Osteoblast (primary cell): Measurements from ENCODE around the gene DPYSL4. TPM values are rescaled to one million over a fixed set of nuclear protein-coding genes. Genes with fewer than 3 reads are reported as not detected.

ENCODE experiments used
- DNase-seq: peaks from one replicate; pipeline ENCODE4 v3.0.0; 2011; ENCODE audit warnings: low spot score, mixed read lengths; ENCODE audit not compliant: insufficient read length; ENCODE audit errors: missing footprints
- H2AFZ ChIP-seq: 2 replicates; pipeline ENCODE4 v1.6.0; 2011; ENCODE audit warnings: mild to moderate bottlenecking, low read length
- H3K27ac ChIP-seq: 2 replicates; pipeline ENCODE4 v1.5.1; 2011; ENCODE audit warnings: mild to moderate bottlenecking, low read depth, low read length, moderate library complexity
- H3K27me3 ChIP-seq: 2 replicates; pipeline ENCODE4 v1.6.0; 2012; ENCODE audit warnings: mild to moderate bottlenecking, control low read depth, inconsistent platforms, low read length, moderate library complexity; ENCODE audit not compliant: insufficient read depth
- H3K36me3 ChIP-seq: 2 replicates; pipeline ENCODE4 v1.5.1; 2011; ENCODE audit warnings: mild to moderate bottlenecking, low read length, control low read depth, moderate library complexity; ENCODE audit not compliant: insufficient read depth
- H3K4me1 ChIP-seq: 2 replicates; pipeline ENCODE4 v1.5.1; 2011; ENCODE audit warnings: mild to moderate bottlenecking, low read length, control low read depth, moderate library complexity; ENCODE audit not compliant: insufficient read depth
- H3K4me2 ChIP-seq: 2 replicates; pipeline ENCODE4 v1.6.0; 2011; ENCODE audit warnings: mild to moderate bottlenecking, low read length; ENCODE audit not compliant: insufficient read depth
- H3K4me3 ChIP-seq: fragments of 200-600 bp; sonication (generic); 3 replicates; pipeline ENCODE4 v1.5.1; 2012; ENCODE audit warnings: mild to moderate bottlenecking, low read length, inconsistent platforms; ENCODE audit not compliant: insufficient read depth
- H3K79me2 ChIP-seq: 2 replicates; pipeline ENCODE4 v1.6.0; 2012; ENCODE audit warnings: mild to moderate bottlenecking, low read length, control low read depth, inconsistent platforms; ENCODE audit not compliant: insufficient read depth
- H3K9me3 ChIP-seq: 2 replicates; pipeline ENCODE4 v1.5.1; 2011; ENCODE audit warnings: low read depth, low read length, control low read depth
- H4K20me1 ChIP-seq: 2 replicates; pipeline ENCODE4 v1.6.0; 2012; ENCODE audit warnings: mild to moderate bottlenecking, low read length, control low read depth; ENCODE audit not compliant: insufficient read depth
- CTCF ChIP-seq: IDR thresholded peaks from 2 replicates; pipeline ENCODE4 v1.5.1; 2011; ENCODE audit warnings: mild to moderate bottlenecking, low read depth, low read length, moderate library complexity; ENCODE audit errors: extremely low read depth
- total RNA-seq: library from RNA; depleted of rRNA; stranded (reverse); fragments of >200 nt; gene quantifications from 2 replicates; pipeline ENCODE4 v1.2.3, GENCODE V29; 2012

DPYSL4 gene
- total RNA-seq, 1 donor = 0.72 TPM

- no peak overlapping the region for H3K4me3 ChIP-seq
- H3K36me3 ChIP-seq = no peaks in the 10 kb centered on the region
- H3K27ac ChIP-seq = no peak overlapping the region
- no peaks in the 10 kb centered on the region for H4K20me1 ChIP-seq
- no peak overlapping the region for H3K4me2 ChIP-seq
- H2AFZ ChIP-seq = no peak overlapping the region
- H3K79me2 ChIP-seq = no peaks in the 10 kb centered on the region
- no peaks in the 10 kb centered on the region for H3K27me3 ChIP-seq
- no peak for DNase-seq
- H3K4me1 ChIP-seq = no peaks in the 10 kb centered on the region
- no peak for TF ChIP-seq CTCF
- H3K9me3 ChIP-seq = no peaks in the 10 kb centered on the region
Observed at GRCh38 chr10:132146941-132147915, 39.5 kb upstream of the DPYSL4 start.

DNA sequence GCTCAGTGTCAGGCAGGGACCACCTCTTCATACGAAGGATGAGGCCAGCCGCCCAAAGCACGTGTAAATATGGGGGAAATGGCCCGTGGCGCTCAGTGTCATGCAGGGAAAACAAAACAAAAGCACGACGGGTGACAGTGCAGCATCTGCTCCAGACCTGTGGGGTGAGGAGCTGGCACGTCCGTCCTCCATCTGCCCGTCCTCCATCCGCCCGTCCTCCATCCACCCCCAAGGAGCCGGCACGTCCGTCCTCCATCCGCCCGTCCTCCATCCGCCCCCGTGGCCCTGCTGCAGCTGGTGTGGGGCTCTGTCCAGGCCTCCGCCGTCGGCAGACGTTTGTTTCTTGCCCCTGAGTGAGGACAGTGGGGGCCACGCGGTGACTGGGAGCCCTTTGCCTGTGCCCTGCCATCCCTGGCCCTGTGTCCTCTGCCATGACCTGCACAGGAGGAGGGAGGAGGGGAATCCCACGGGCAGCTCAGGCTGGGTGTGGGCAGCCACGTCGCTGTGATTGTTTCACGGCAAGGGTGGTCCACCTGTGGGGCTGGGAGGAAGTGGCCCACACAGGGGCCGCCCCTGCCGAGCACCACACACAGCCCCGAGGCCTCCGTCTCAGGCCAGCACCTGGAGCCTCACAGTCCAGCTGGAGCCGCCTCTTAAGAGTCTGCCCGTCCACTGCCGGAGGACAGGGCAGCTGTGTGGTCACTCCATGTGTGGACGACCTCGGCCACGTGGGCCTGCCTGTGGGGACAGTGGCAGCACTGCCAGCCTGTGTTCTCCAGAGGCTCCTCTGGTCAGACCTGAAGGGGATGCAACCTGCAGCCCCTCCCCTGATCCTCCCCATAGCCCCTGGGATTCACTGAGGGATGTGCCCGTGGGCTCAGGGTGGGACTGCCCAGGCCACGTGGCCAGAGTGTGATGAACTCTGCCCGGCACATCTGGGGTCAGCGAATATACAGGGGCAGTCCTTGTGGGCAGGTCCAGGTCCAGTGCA is 38.2 kb upstream of the DPYSL4 start:
- Histone ChIP-seq H4K20me1 (no peaks in the 10 kb centered on the region), H3K27ac (no peak overlapping the region), H3K36me3 (no peaks in the 10 kb centered on the region), H3K4me2 (no peak overlapping the region), H3K9me3 (no peaks in the 10 kb centered on the region), H3K4me1 (no peaks in the 10 kb centered on the region), H3K79me2 (no peaks in the 10 kb centered on the region), H3K4me3 (no peak overlapping the region), H2AFZ (no peak overlapping the region), H3K27me3 (no peaks in the 10 kb centered on the region)
- TF ChIP-seq CTCF = no peak
- no peak for DNase-seq

DNA sequence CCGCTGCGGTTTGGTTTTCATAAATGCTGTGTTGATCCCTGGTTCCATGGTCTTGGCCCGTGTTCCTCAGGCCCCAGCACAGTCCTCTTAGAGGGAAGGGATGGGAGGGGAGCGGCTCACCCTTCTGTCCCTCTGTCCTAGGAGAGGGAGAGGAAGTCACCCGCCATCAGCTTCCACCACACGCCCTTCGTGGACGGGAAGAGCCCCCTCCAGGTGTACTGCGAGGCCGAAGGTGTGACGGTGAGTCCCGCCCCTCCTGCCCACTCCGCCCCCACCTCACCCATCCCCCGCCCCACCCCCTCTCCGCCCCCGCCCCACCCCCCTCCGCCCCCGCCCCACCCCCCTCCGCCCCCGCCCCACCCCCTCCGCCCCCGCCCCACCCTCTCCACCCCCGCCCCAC is 37.5 kb upstream of the DPYSL4 start:
- H4K20me1 ChIP-seq = no peaks in the 10 kb centered on the region
- no peaks in the 10 kb centered on the region for H3K4me1 ChIP-seq
- H3K9me3 ChIP-seq = no peaks in the 10 kb centered on the region
- H3K4me2 ChIP-seq = no peak overlapping the region
- H3K36me3 ChIP-seq = no peaks in the 10 kb centered on the region
- no peak overlapping the region for H3K4me3 ChIP-seq
- no peak overlapping the region for H3K27ac ChIP-seq
- H2AFZ ChIP-seq = no peak overlapping the region
- no peak for TF ChIP-seq CTCF
- no peaks in the 10 kb centered on the region for H3K27me3 ChIP-seq
- H3K79me2 ChIP-seq = no peaks in the 10 kb centered on the region
- no peak for DNase-seq

DNA sequence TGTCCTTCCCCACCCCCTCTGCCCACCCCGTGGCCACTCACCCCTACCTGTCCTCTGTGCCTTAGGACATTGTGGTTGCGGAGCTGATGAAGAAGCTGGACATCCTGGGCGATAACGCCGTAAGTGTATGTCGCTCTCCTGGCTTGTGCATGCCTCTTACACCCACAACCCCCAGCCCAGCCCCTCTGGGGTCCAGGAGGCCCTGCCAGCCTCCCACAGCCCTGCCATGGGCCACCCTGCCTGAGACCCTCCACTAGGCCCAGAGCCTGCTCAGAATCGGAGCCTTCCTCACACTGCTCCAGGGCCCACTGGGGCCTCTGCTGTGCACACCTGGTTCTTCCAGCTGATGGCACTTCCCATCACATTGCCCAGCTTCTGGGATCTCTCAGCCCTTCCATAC is 36.8 kb upstream of the DPYSL4 start:
- no peak for DNase-seq
- no peaks in the 10 kb centered on the region for H3K4me1 ChIP-seq
- no peak for TF ChIP-seq CTCF
- H3K9me3 ChIP-seq = no peaks in the 10 kb centered on the region
- no peaks in the 10 kb centered on the region for H4K20me1 ChIP-seq
- H3K27ac ChIP-seq = no peak overlapping the region
- H3K4me2 ChIP-seq = no peak overlapping the region
- H3K4me3 ChIP-seq = no peak overlapping the region
- H2AFZ ChIP-seq = no peak overlapping the region
- no peaks in the 10 kb centered on the region for H3K27me3 ChIP-seq
- H3K36me3 ChIP-seq = no peaks in the 10 kb centered on the region
- H3K79me2 ChIP-seq = no peaks in the 10 kb centered on the region
